Measurements from ENCODE around the gene B3GALT2.

Gene B3GALT2

DNA sequence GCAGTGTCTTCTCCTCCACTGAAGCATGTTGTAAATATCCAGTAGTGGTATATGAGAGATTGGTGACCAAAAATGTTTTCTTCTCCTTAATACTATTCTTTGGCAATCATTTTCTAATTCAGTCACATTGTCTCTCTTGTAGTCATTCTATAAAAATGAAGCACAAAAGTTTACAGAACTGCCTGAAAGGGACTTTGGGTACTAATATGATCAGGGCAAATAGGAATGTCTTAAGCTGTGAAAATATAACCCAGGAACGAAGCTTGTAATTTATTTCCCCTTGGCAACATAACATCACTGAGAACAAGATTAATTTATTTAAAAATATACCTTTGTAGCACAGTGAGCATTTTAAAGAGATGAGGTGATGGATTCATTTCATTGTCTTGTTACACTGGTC is 4.9 kb downstream of the B3GALT2 start:
- no peak for DNase-seq

DNA sequence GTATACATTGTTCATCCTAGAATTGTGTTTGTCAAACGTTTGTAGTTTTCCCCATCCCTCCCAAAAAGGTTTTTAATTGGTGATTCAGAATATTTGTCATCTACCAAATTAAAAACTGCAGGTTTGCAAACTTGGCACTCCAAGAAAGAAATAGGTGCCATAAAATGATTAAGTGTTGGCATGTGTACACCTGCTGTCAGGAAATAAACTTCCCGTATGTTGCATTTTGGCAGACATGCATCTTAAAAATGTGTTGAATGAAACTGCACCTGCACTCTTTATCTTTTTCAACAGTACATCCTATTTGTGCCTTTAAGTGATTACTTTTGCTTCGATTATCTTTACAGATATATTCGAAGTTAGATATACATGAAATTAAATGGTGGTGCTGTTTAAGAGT is 7.3 kb downstream of the B3GALT2 start:
- no peak for DNase-seq

DNA sequence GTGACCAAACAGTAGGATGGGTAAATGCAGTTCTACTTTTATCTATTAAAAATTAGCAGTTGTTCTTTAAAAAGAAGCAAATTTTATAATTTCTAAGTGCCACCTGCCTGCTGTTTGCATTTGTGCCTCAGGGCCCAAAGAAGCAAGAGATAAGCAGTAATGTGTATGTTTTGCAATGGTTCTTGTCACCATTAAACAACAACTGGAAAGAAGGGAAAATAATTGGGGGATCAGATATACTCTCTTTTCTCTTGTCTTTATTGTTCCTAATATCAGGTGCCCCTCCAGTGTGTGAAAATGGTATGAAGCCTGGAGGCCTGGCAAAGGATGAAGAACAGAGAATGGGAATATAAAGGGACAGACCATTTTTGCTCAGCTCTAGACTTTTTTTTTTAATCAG is 9.6 kb downstream of the B3GALT2 start:
- no peak for DNase-seq

DNA sequence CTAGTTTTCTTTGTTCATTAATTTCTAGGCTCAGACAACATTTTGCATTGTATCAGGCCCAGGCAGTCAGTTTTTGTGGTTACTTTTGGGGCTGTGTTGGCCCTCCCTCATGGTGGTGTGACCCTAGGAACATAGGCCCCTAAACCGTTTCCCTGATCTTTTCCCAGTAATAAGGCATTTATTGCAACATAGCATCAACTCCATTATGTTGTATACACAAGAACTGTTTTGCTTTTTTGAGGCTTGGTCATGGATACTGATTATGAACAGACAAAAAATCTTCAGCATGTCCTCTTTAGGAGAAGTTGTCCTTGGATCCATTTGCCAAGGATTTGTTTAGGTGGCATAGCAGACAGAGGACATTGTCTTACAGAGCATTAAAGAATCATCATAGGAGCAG is 10.3 kb downstream of the B3GALT2 start:
- no peak for DNase-seq

DNA sequence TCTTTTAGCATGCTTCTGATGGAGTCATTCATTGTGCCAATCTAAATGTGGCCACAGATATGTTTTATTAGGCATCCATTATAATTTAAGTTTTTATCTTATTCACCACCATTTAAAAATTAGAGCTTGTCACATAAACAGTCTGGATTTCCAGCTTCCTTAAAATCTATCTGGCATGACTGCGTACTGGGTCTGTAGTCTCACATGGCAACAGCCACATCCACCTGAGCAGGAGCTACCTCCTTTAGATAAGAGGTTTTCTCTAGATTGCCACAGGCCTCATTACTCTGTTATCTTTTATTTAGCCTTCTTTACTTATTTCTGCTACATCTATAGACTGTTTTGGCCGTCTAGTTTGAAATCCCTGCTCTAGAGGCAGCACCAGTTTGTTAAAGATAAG is 29.1 kb downstream of the B3GALT2 start:
- no peak for DNase-seq

DNA sequence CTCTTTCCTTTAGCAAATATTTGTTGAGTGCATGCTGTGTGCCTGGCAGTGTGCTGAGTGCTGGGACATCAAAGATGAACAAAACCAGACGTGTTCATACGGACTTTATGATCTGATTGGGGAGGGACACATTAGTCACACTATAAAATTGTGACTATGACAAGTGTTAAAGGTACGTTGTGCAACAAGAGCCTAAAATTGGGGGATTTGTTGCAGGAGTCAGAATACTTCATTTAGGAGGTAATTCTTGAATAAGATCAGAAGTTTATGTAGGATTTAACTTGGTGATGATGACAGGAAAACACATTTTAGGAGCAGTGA is 29.6 kb downstream of the B3GALT2 start:
- no peak for DNase-seq

DNA sequence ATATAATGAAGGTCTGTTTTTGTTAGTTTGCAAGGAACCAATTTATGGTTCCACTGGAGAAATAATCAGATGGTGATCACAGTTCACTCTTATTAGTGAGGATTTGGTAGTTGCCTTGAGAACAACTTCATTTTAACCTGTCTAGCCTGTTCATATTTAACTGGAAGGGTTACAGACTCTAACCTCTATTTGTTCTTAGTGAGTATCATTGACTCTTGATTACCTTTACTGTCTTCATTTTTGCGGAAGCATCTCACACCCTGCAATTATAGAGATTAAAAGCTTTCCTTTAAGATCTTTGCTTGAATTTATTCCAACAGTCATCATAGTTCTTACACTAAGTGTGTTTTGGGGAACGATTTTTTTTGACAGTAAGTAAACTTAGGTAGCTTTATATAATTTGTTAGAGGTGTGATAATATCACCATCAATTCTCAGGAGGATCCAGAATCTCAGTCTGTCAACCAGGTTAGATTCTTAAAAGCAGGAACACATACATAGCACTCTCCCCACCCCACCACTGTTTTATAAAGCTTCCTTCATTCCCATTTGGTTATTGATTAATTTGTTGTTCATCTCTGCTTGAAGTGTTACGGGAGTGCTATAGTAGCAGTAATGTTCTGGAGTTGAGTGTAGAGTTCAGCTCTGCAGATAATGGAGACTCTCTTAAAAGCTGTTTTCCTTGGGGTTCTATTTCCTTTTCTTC is 30.1 kb downstream of the B3GALT2 start:
- no peak for DNase-seq

DNA sequence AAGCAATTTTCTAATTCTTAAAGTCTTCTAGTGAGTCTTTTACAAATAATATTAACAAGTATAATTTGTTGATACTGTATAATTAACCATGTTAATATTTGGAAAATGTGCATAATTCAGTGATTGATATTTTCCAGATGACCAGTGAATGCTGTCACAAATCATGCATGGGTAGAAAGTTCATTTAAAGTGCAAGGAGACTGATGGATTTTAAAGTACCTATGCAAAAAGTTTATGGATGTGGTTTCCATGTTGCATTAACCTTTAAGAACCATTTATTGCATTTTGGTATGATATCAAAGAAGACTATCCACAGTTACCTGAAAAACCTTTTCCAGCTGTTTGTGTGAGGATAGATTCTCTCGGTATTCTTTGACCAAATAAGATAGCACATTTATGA is 41.4 kb downstream of the B3GALT2 start:
- DNase-seq, result no peak

DNA sequence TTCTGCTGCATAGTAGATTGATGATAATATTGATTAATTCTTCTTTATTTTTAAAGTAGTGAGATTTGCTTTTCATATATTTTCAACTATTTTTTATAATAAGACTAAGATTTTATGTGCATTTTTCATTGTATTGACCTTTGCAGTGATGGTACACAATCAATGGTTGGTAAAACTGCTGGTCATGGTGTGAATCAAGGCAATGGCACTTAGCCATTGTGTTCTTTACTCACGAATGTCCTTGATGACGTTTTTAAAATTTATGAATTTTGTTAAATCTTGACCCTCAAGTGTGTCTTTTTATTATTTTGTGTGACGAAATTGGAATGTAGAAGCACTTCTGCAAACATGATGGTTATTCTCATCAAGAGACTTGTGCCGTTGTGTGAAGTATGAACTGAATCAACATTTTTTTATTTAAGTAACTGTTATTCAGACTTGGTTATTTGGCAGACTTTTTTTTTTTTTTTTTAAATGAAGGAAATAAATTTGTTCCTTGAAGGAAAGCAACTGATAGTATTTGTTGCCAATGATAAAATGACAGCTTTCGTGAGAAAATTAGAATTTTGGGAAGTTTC is 42.0 kb downstream of the B3GALT2 start:
- no peak for DNase-seq

DNA sequence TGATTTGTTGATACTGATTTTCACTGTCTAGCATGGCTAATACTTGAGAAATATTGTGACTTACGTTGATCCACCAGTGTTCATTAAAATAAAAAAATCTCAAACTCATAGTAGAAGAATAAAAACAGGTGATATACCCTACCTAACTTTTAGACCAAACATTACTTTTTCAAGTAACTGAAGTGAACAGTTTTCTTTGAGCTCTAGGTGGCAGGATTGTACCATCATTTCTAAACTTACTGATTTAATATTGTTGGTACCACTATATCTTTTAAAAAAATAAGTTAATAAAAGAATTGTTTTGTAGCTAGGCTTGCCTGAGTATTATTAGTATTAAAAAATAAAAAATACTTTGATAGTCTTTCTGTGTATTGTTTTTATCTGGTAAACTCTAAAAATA is 43.1 kb downstream of the B3GALT2 start:
- no peak for DNase-seq

DNA sequence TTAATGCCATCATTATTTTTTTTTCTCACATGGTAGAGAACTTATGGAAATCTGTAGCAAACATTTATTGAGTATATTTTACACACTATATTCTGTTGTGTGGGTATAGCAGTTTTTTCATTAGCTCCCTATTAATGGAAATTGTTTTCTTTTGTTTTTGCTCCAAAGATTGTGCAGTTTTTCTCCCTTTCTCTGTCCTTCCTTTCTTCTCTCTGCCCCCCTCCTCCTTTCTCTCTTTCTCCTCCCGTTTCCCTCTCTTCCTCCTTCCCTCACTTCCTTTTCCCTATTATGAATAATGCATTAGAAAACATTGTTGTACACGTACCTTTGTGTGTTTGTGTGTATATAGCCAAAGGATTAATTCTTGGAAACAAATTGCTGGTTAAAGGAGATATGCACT is 44.0 kb downstream of the B3GALT2 start:
- DNase-seq, result no peak

DNA sequence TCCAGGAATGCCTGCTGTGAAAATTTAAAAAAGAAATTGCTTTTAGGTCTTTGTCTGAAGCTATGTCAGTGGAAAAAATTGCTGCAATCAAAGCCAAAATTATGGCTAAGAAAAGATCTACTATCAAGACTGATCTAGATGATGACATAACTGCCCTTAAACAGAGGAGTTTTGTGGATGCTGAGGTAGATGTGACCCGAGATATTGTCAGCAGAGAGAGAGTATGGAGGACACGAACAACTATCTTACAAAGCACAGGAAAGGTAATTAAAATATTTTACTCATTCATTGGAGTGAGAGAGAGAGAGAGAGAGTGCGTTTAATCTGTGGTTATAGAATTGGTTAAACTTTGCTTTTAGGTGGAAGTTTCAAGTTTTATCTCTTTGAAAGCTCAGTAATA is 44.6 kb downstream of the B3GALT2 start:
- DNase-seq, result no peak

DNA sequence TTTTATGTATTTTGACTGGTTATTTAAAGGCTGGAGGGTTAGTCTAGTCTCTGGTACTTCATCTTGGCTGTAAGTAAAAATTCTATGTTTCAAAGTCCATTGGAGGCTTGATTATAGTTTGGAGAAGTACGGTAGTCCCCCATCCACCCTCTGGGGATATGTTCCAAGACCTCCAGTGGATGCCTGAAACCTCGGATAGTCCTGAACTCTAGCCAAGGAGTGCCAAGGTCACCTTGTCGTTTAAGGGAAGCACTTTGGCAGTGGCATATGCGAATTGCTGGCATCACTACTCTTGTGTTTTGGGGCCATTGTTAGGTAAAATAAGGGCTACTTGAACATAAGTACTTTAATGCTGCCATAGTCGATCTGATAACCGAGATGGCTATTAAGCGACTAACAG is 46.2 kb downstream of the B3GALT2 start:
- DNase-seq, result no peak

DNA sequence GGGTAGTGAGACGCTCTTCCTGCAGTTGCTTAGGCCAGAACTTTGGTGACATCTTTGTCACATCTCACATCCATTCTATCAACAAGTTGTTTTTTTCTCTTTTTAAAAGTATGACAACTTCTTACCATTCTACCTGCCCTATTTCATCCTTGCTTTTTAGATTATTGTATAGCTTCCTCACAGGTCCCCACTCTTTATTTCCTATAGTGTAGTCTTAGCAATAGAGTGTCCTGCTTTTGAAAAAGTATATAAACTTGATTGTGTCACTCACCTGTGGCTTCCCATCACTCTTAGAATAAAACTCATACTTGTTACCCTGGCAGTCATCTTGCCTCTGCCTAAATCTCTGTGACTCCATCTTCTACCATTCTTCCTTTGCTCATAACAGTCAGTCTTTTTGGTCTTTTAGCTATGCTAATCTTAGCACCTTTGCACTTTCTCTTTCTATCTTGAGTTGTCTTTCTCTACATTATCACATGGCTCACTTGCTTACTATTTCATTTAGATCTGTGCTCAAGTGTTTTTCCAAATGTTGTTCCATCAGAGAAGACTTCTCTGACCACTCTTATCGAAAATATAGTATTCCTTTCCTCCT is 55.0 kb downstream of the B3GALT2 start:
- no peak for DNase-seq
